ENCODE data around the gene IKZF3. TPM values are rescaled to one million over a fixed set of nuclear protein-coding genes. Genes with fewer than 3 reads are reported as not detected.
"Not testable (repeated sequence)": the region's sequence is repeated elsewhere in the genome, so short reads cannot be mapped to it uniquely, and the experiment has no call there.

Gene IKZF3
- total RNA-seq, 4 donors from 2014 or later: 1.8 to 2.8 (median 2.6) TPM

GRCh38 chr17:39714234-39714633 lies 149.9 kb downstream of the IKZF3 start:
- DNase-seq: no peak
- Histone ChIP-seq H3K4me1 (peaks cover 7 to 13% of the 10 kb centered on the region in 2 donors), H3K9me3 (no peaks in the 10 kb centered on the region), H3K27ac (no peak overlapping the region), H3K27me3 (no peaks in the 10 kb centered on the region), H3K36me3 (peaks cover 41 to 46% of the 10 kb centered on the region in 2 donors), H3K4me3 (replicated peaks in 1 of 3) (no peak overlapping the region)
- WGBS, 2 donors: 94 to 98% methylated on average over 4 of the region's 4 CpGs
- no peak for TF ChIP-seq CTCF (IDR thresholded peaks at IDR 0.05)
- TF ChIP-seq POLR2A (IDR thresholded peaks at IDR 0.05): no peak
- intact Hi-C loops (cut with DNase I): no loop called here

DNA sequence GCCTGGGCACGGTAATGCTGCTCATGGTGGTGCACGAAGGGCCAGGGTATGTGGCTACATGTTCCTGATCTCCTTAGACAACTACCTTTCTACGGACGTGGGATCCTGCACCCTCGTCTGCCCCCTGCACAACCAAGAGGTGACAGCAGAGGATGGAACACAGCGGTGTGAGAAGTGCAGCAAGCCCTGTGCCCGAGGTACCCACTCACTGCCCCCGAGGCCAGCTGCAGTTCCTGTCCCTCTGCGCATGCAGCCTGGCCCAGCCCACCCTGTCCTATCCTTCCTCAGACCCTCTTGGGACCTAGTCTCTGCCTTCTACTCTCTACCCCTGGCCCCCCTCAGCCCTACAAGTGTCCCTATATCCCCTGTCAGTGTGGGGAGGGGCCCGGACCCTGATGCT lies 152.3 kb downstream of the IKZF3 start:
- Histone ChIP-seq H3K36me3 (peaks cover 45 to 47% of the 10 kb centered on the region in 2 donors), H3K9me3 (no peaks in the 10 kb centered on the region), H3K4me1 (peaks cover 14 to 24% of the 10 kb centered on the region in 2 donors), H3K27me3 (no peaks in the 10 kb centered on the region), H3K4me3 (replicated peaks in 1 of 3) (no peak overlapping the region), H3K27ac (peak overlapping the region in 2 of 3 donors; percentile 64 to 78)
- intact Hi-C loops (cut with DNase I): no loop called here
- WGBS, 2 donors: 92 to 96% methylated on average over 10 of the region's 10 CpGs
- no peak for TF ChIP-seq POLR2A (IDR thresholded peaks at IDR 0.05)
- TF ChIP-seq CTCF (IDR thresholded peaks at IDR 0.05): no peak
- DNase-seq: no peak

DNA sequence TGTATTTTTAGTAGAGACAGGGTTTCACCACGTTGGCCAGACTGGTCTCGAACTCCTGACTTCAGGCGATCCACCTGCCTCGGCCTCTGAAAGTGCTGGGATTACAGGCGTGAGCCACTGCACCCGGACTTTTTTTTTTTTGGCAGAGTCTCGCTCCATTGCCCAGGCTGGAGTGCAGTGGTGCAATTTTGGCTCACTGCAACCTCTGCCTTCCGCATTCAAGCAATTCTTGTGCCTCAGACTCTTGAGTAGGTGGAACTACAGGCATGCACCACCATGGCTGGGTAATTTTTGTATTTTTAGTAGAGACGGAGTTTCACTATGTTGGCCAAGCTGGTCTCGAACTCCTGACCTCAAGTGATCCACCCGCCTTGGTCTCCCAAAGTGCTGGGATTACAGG lies 153.0 kb downstream of the IKZF3 start:
- H3K27me3 ChIP-seq; H3K9me3 ChIP-seq; H3K4me3 ChIP-seq (replicated peaks in 1 of 3); intact Hi-C loops (cut with DNase I): not testable (repeated sequence)
- Histone ChIP-seq H3K27ac (peak overlapping the region; percentile 64 to 78 (median 71)), H3K4me1 (peaks cover 19 to 25% of the 10 kb centered on the region in 2 donors), H3K36me3 (peaks cover 37 to 44% of the 10 kb centered on the region in 2 donors)
- WGBS, 2 donors: 63% methylated on average over 11 of the region's 11 CpGs
- DNase-seq: peak; percentile 61 to 73

GRCh38 chr17:39709998-39710964 lies 153.8 kb downstream of the IKZF3 start:
- Histone ChIP-seq H3K36me3 (peaks cover 29 to 37% of the 10 kb centered on the region in 2 donors), H3K4me3 (replicated peaks in 1 of 3) (no peak overlapping the region), H3K4me1 (peaks cover 25 to 26% of the 10 kb centered on the region in 2 donors), H3K27ac (peak overlapping the region; percentile 51 to 78 (median 64)), H3K9me3 (no peaks in the 10 kb centered on the region), H3K27me3 (no peaks in the 10 kb centered on the region)
- intact Hi-C loops (cut with DNase I): no loop called here
- 91% methylated on average over 14 to 20 of the region's 20 CpGs for WGBS, 2 donors
- no peak for DNase-seq
- TF ChIP-seq POLR2A (IDR thresholded peaks at IDR 0.05) (no peak), CTCF (IDR thresholded peaks at IDR 0.05) (no peak)

- WGBS, 2 donors: 90 to 91% methylated on average over 14 of the region's 14 CpGs
- H3K4me1 ChIP-seq: peaks cover 33 to 34% of the 10 kb centered on the region in 2 donors
- peak overlapping the region in 2 of 3 donors; percentile 32 to 38 for H3K27ac ChIP-seq
- H3K4me3 ChIP-seq (replicated peaks in 1 of 3): no peak overlapping the region
- no peaks in the 10 kb centered on the region for H3K27me3 ChIP-seq
- TF ChIP-seq CTCF (IDR thresholded peaks at IDR 0.05) (no peak), POLR2A (IDR thresholded peaks at IDR 0.05) (no peak)
- no peaks in the 10 kb centered on the region for H3K9me3 ChIP-seq
- intact Hi-C loops (cut with DNase I): no loop called here
- peaks cover 24 to 31% of the 10 kb centered on the region in 2 donors for H3K36me3 ChIP-seq
- DNase-seq: no peak
Measured at GRCh38 chr17:39709319-39709997, 154.7 kb downstream of the IKZF3 start.

Small RNAs within 50 kb of the gene (microRNA-seq; reads per million reads assigned to microRNA genes)
- 2.6 reads per million for gene MIR4728

Small RNAs within 50 kb of the gene (small RNA-seq; reads per million reads assigned to genes)
- gene AC090844.1: not detected
- gene MIR4728: 0.28 reads per million

Other genes with a start within 250 kb of the IKZF3 start
- 1 to 10 TPM in 1 of 4 donors, not detected in 3; 1.2 TPM for gene PPP1R1B, start 237.4 kb downstream of the IKZF3 start, total RNA-seq
- gene STARD3, start 227.2 kb downstream of the IKZF3 start, total RNA-seq: 10 to 100 TPM; 44.5 to 73.6 (median 53.0) TPM
- gene TCAP, start 199.0 kb downstream of the IKZF3 start, total RNA-seq: 1 to 10 TPM in 3 of 4 donors, under 1 TPM in 1; 0.63 to 2.1 (median 1.5) TPM
- 1 to 10 TPM in 3 of 4 donors, not detected in 1; 1.1 to 3.3 (median 1.2) TPM for gene PNMT, start 195.9 kb downstream of the IKZF3 start, total RNA-seq
- 10 to 100 TPM; 55.6 to 88.1 (median 72.7) TPM for gene PGAP3, start 176.3 kb downstream of the IKZF3 start, total RNA-seq
- gene ERBB2, start 164.2 kb downstream of the IKZF3 start, total RNA-seq: 100 to 1,000 TPM in 3 of 4 donors, 10 to 100 TPM in 1; 74.3 to 170 (median 139) TPM
- gene MIEN1, start 133.8 kb downstream of the IKZF3 start, total RNA-seq: 100 to 1,000 TPM in 1 of 4 donors, 10 to 100 TPM in 3; 39.8 to 134 (median 70.3) TPM
- 10 to 100 TPM in 1 of 4 donors, 1 to 10 TPM in 3; 7.1 to 14.0 (median 8.7) TPM for gene GRB7, start 126.4 kb downstream of the IKZF3 start, total RNA-seq
- gene ZPBP2, start 3.9 kb upstream of the IKZF3 start, total RNA-seq: under 1 TPM in 1 of 4 donors, not detected in 3; 0.40 TPM
- 10 to 100 TPM in 1 of 4 donors, 1 to 10 TPM in 3; 7.7 to 13.2 (median 8.3) TPM for gene GSDMB, start 54.3 kb upstream of the IKZF3 start, total RNA-seq
- 100 to 1,000 TPM in 2 of 4 donors, 10 to 100 TPM in 2; 81.4 to 125 (median 99.0) TPM for gene ORMDL3, start 63.3 kb upstream of the IKZF3 start, total RNA-seq
- gene LRRC3C, start 63.4 kb upstream of the IKZF3 start, total RNA-seq: not detected
- not detected for gene GSDMA, start 98.7 kb upstream of the IKZF3 start, total RNA-seq
- 100 to 1,000 TPM in 1 of 4 donors, 10 to 100 TPM in 3; 65.0 to 100 (median 98.8) TPM for gene PSMD3, start 116.5 kb upstream of the IKZF3 start, total RNA-seq
- gene CSF3, start 151.1 kb upstream of the IKZF3 start, total RNA-seq: not detected
- gene MED24, start 190.1 kb upstream of the IKZF3 start, total RNA-seq: 10 to 100 TPM; 37.1 to 68.4 (median 56.6) TPM
- 10 to 100 TPM; 34.0 to 52.9 (median 44.8) TPM for gene THRA, start 198.7 kb upstream of the IKZF3 start, total RNA-seq
- gene NR1D1, start 236.3 kb upstream of the IKZF3 start, total RNA-seq: 1 to 10 TPM; 3.4 to 9.9 (median 5.1) TPM

All from thyroid gland (tissue), 4 donors.